ENCODE results near the gene NR2F1-AS1. TPM values are rescaled to one million over a fixed set of nuclear protein-coding genes. Genes with fewer than 3 reads are reported as not detected.

Gene NR2F1-AS1
- total and polyA plus RNA-seq, 4 donors: 50.9 to 71.5 (median 66.6) TPM

DNA sequence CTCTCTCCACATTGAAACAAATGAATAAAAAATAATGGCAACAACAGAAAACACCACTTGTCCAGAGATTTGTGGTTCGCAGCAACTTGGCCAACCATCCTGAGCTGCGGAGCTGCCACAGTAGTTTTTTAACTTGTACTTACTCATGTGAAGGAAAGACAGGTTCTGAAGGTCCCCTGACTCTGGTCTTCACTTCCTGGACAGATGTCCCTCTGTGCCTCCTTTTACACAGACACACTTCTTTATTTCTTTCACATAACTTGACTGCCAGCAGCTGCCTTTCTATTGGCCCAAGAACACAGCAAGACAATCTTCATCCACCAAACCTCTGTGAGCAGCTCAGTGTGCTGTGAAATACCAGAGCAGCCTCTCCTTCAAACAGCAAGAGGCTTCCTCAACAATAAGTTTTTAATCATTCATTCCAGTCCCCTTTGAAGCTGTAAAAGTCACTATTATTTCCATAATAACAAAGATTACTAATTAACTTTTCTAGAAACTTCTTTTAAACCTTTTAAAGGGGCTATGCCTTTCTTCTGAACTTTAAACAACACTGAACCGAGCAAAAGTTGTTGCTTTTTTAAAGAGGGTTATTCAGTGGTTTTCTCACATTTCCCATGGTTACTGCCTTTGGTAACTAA, 198.7 kb downstream of the NR2F1-AS1 start:
- no peak overlapping the region for H3K4me3 ChIP-seq (ENCODE audit: low read depth, low read length)
- WGBS (ENCODE audit: insufficient coverage): 50% methylated on average over 1 of the region's 3 CpGs
- no peaks in the 10 kb centered on the region for H3K27me3 ChIP-seq (ENCODE audit: control insufficient read depth, insufficient read depth, low read length)
- no peaks in the 10 kb centered on the region for H3K9me3 ChIP-seq (ENCODE audit: control insufficient read depth, insufficient read depth, low read length)
- no peak overlapping the region for H3K27ac ChIP-seq (ENCODE audit: low read depth, low read length)
- no peak for DNase-seq (ENCODE audit: low read depth in 4 of 6, low spot score in 6 of 6)
- no peaks in the 10 kb centered on the region for H3K4me1 ChIP-seq (ENCODE audit: control insufficient read depth, insufficient read depth, low read length)
- no peaks in the 10 kb centered on the region for H3K36me3 ChIP-seq (ENCODE audit: control insufficient read depth, insufficient read depth, low read length)

DNA sequence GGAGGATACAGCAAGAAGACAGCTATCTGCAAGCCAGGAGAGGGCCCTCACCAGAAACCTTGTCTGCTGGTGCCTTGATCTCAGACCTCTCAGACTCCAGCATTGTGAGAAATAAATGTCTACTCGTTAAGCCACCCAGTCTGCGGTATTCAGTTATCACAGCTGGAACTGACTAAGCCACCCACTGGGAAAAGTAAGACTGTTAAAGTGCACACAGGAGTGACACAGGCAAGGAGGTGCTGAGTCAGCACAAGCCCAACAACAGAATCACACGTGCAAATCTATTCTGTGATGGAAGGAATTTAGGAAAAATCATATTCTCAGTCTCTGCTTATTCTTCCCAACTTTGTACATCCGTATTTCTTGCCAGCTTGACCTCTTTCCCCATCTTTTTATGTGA, 200.0 kb downstream of the NR2F1-AS1 start:
- H3K4me1 ChIP-seq (ENCODE audit: control insufficient read depth, insufficient read depth, low read length): no peaks in the 10 kb centered on the region
- WGBS (ENCODE audit: insufficient coverage): 74% methylated on average over 2 of the region's 4 CpGs

GRCh38 chr5:93378073-93378472, 202.9 kb downstream of the NR2F1-AS1 start:
- DNase-seq (ENCODE audit: low read depth in 4 of 6, low spot score in 6 of 6): peak in 1 of 6 donors; percentile 20

More for the DNA sequence above, 200.0 kb downstream of the NR2F1-AS1 start:
- Histone ChIP-seq H3K27ac (ENCODE audit: low read depth, low read length) (no peak overlapping the region), H3K36me3 (ENCODE audit: control insufficient read depth, insufficient read depth, low read length) (no peaks in the 10 kb centered on the region), H3K4me3 (ENCODE audit: low read depth, low read length) (no peak overlapping the region), H3K27me3 (ENCODE audit: control insufficient read depth, insufficient read depth, low read length) (no peaks in the 10 kb centered on the region), H3K9me3 (ENCODE audit: control insufficient read depth, insufficient read depth, low read length) (no peaks in the 10 kb centered on the region)
- no peak for DNase-seq (ENCODE audit: low read depth in 4 of 6, low spot score in 6 of 6)

GRCh38 chr5:93371893-93372292, 209.1 kb downstream of the NR2F1-AS1 start:
- WGBS (ENCODE audit: insufficient coverage): no CpG with 5 or more reads among the region's 2 CpGs
- H3K27ac ChIP-seq (ENCODE audit: low read depth, low read length): no peak overlapping the region
- no peaks in the 10 kb centered on the region for H3K9me3 ChIP-seq (ENCODE audit: control insufficient read depth, insufficient read depth, low read length)
- DNase-seq (ENCODE audit: low read depth in 4 of 6, low spot score in 6 of 6): no peak
- no peaks in the 10 kb centered on the region for H3K4me1 ChIP-seq (ENCODE audit: control insufficient read depth, insufficient read depth, low read length)
- no peaks in the 10 kb centered on the region for H3K27me3 ChIP-seq (ENCODE audit: control insufficient read depth, insufficient read depth, low read length)
- H3K36me3 ChIP-seq (ENCODE audit: control insufficient read depth, insufficient read depth, low read length): no peaks in the 10 kb centered on the region
- no peak overlapping the region for H3K4me3 ChIP-seq (ENCODE audit: low read depth, low read length)

More at GRCh38 chr5:93378073-93378472, 202.9 kb downstream of the NR2F1-AS1 start:
- no peaks in the 10 kb centered on the region for H3K9me3 ChIP-seq (ENCODE audit: control insufficient read depth, insufficient read depth, low read length)
- H3K27me3 ChIP-seq (ENCODE audit: control insufficient read depth, insufficient read depth, low read length): no peaks in the 10 kb centered on the region
- 0% methylated on average over 1 of the region's 2 CpGs for WGBS (ENCODE audit: insufficient coverage)
- no peaks in the 10 kb centered on the region for H3K36me3 ChIP-seq (ENCODE audit: control insufficient read depth, insufficient read depth, low read length)
- no peak overlapping the region for H3K4me3 ChIP-seq (ENCODE audit: low read depth, low read length)
- H3K4me1 ChIP-seq (ENCODE audit: control insufficient read depth, insufficient read depth, low read length): no peaks in the 10 kb centered on the region
- H3K27ac ChIP-seq (ENCODE audit: low read depth, low read length): no peak overlapping the region

GRCh38 chr5:93364378-93364777, 216.6 kb downstream of the NR2F1-AS1 start:
- no peak overlapping the region for H3K4me3 ChIP-seq (ENCODE audit: low read depth, low read length)
- DNase-seq (ENCODE audit: low read depth in 4 of 6, low spot score in 6 of 6): no peak
- H3K27ac ChIP-seq (ENCODE audit: low read depth, low read length): no peak overlapping the region
- H3K36me3 ChIP-seq (ENCODE audit: control insufficient read depth, insufficient read depth, low read length): no peaks in the 10 kb centered on the region
- no peaks in the 10 kb centered on the region for H3K27me3 ChIP-seq (ENCODE audit: control insufficient read depth, insufficient read depth, low read length)
- peaks cover 3% of the 10 kb centered on the region for H3K4me1 ChIP-seq (ENCODE audit: control insufficient read depth, insufficient read depth, low read length)
- no peaks in the 10 kb centered on the region for H3K9me3 ChIP-seq (ENCODE audit: control insufficient read depth, insufficient read depth, low read length)
- WGBS (ENCODE audit: insufficient coverage): no CpG with 5 or more reads among the region's 2 CpGs

GRCh38 chr5:93360436-93361088, 220.5 kb downstream of the NR2F1-AS1 start:
- Histone ChIP-seq H3K27ac (ENCODE audit: low read depth, low read length) (no peak overlapping the region), H3K27me3 (ENCODE audit: control insufficient read depth, insufficient read depth, low read length) (no peaks in the 10 kb centered on the region), H3K36me3 (ENCODE audit: control insufficient read depth, insufficient read depth, low read length) (no peaks in the 10 kb centered on the region), H3K4me3 (ENCODE audit: low read depth, low read length) (no peak overlapping the region), H3K4me1 (ENCODE audit: control insufficient read depth, insufficient read depth, low read length) (peaks cover 3% of the 10 kb centered on the region), H3K9me3 (ENCODE audit: control insufficient read depth, insufficient read depth, low read length) (no peaks in the 10 kb centered on the region)
- DNase-seq (ENCODE audit: low read depth in 4 of 6, low spot score in 6 of 6): no peak
- no CpG with 5 or more reads among the region's 5 CpGs for WGBS (ENCODE audit: insufficient coverage)

DNA sequence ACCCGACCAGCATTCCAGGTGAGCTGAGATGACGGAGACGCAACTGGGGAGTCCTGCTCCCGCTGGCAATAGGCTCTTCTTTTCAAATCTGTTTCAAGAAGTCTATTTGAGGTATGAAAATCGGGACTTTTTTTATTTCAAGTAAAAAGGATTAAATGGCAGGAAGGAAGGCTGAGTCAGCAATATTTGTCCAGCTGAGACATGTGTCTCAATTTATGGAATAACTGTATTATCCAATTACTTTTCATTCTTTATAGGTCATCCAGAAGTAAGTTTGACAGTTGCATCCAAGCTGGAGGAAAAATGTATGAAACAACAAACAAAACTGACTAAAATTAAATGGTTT, 221.1 kb downstream of the NR2F1-AS1 start:
- WGBS (ENCODE audit: insufficient coverage): 83% methylated on average over 4 of the region's 5 CpGs

More for the DNA sequence above, 221.1 kb downstream of the NR2F1-AS1 start:
- DNase-seq (ENCODE audit: low read depth in 4 of 6, low spot score in 6 of 6): no peak
- no peaks in the 10 kb centered on the region for H3K36me3 ChIP-seq (ENCODE audit: control insufficient read depth, insufficient read depth, low read length)
- no peaks in the 10 kb centered on the region for H3K27me3 ChIP-seq (ENCODE audit: control insufficient read depth, insufficient read depth, low read length)
- H3K27ac ChIP-seq (ENCODE audit: low read depth, low read length): peak overlapping the region; percentile 33
- no peaks in the 10 kb centered on the region for H3K9me3 ChIP-seq (ENCODE audit: control insufficient read depth, insufficient read depth, low read length)
- no peak overlapping the region for H3K4me3 ChIP-seq (ENCODE audit: low read depth, low read length)
- H3K4me1 ChIP-seq (ENCODE audit: control insufficient read depth, insufficient read depth, low read length): peaks cover 3% of the 10 kb centered on the region

Other genes starting within 250 kb of the NR2F1-AS1 start
- 100 to 1,000 TPM in 1 of 2 donors, 10 to 100 TPM in 1; 64.5 to 126 TPM for gene NR2F1, start 2.0 kb upstream of the NR2F1-AS1 start, total RNA-seq
- 100 to 1,000 TPM; 239 to 249 TPM for gene NR2F1, start 2.0 kb upstream of the NR2F1-AS1 start, polyA plus RNA-seq (ENCODE audit: insufficient read length in 2 of 2)
- 1 to 10 TPM; 1.5 to 4.1 TPM for gene POU5F2, start 160.4 kb upstream of the NR2F1-AS1 start, total RNA-seq
- gene POU5F2, start 160.4 kb upstream of the NR2F1-AS1 start, polyA plus RNA-seq (ENCODE audit: insufficient read length in 2 of 2): under 1 TPM; 0.03 to 0.11 TPM

Data from spinal cord (tissue), 10 donors.